Measurements from ENCODE around the gene ATXN1.

The ATXN1 gene

GRCh38 chr6:16403831-16404230 lies 357.4 kb downstream of the ATXN1 start:
- H3K27ac ChIP-seq: peak overlapping the region; percentile 53 to 71
- no peak for DNase-seq
- H3K4me3 ChIP-seq: no peak overlapping the region
- H3K4me1 ChIP-seq: peaks cover 0 to 83% (median 56%) of the 10 kb centered on the region in 4 donors
- intact Hi-C loops (cut with DNase I; ENCODE audit: low total_unique reads): no loop called here
- H3K9me3 ChIP-seq: no peaks in the 10 kb centered on the region
- H3K36me3 ChIP-seq: no peaks in the 10 kb centered on the region
- TF ChIP-seq CTCF (IDR thresholded peaks at IDR 0.05): no peak
- H3K27me3 ChIP-seq: no peaks in the 10 kb centered on the region

- DNase-seq: no peak
- Histone ChIP-seq H3K4me1 (peaks cover 0 to 96% (median 61%) of the 10 kb centered on the region in 4 donors), H3K27me3 (no peaks in the 10 kb centered on the region), H3K4me3 (no peak overlapping the region), H3K27ac (peak overlapping the region; percentile 53 to 71), H3K36me3 (no peaks in the 10 kb centered on the region), H3K9me3 (no peaks in the 10 kb centered on the region)
- no peak for TF ChIP-seq CTCF (IDR thresholded peaks at IDR 0.05)
- intact Hi-C loops (cut with DNase I; ENCODE audit: low total_unique reads): no loop called here
These were observed 358.7 kb downstream of the ATXN1 start for GRCh38 chr6:16402581-16402900.

GRCh38 chr6:16400248-16400760 lies 361.0 kb downstream of the ATXN1 start:
- no peak for TF ChIP-seq CTCF (IDR thresholded peaks at IDR 0.05)
- DNase-seq: no peak
- Histone ChIP-seq H3K27me3 (no peaks in the 10 kb centered on the region), H3K4me3 (no peak overlapping the region), H3K4me1 (peaks cover 0 to 88% (median 58%) of the 10 kb centered on the region in 4 donors), H3K36me3 (no peaks in the 10 kb centered on the region), H3K27ac (peak overlapping the region; percentile 70 to 71), H3K9me3 (no peaks in the 10 kb centered on the region)
- intact Hi-C loops (cut with DNase I; ENCODE audit: low total_unique reads): no loop called here

- Histone ChIP-seq H3K4me1 (peaks cover 0 to 82% (median 52%) of the 10 kb centered on the region in 4 donors), H3K27me3 (no peaks in the 10 kb centered on the region)
- intact Hi-C loops (cut with DNase I; ENCODE audit: low total_unique reads): no loop called here
These were observed 361.6 kb downstream of the ATXN1 start for GRCh38 chr6:16399695-16400094.

GRCh38 chr6:16399158-16399557 lies 362.1 kb downstream of the ATXN1 start:
- Histone ChIP-seq H3K27me3 (no peaks in the 10 kb centered on the region), H3K36me3 (no peaks in the 10 kb centered on the region), H3K4me3 (peak overlapping the region in 1 of 2 donors; percentile 3), H3K27ac (peak overlapping the region; percentile 25 to 71), H3K4me1 (peaks cover 0 to 77% (median 47%) of the 10 kb centered on the region in 4 donors), H3K9me3 (no peaks in the 10 kb centered on the region)
- intact Hi-C loops (cut with DNase I; ENCODE audit: low total_unique reads): no loop called here
- TF ChIP-seq CTCF (IDR thresholded peaks at IDR 0.05): no peak
- no peak for DNase-seq

More at GRCh38 chr6:16399695-16400094, 361.6 kb downstream of the ATXN1 start:
- Histone ChIP-seq H3K4me3 (no peak overlapping the region), H3K36me3 (no peaks in the 10 kb centered on the region), H3K9me3 (no peaks in the 10 kb centered on the region), H3K27ac (peak overlapping the region; percentile 25 to 71)
- TF ChIP-seq CTCF (IDR thresholded peaks at IDR 0.05): no peak
- DNase-seq: no peak

- no peaks in the 10 kb centered on the region for H3K36me3 ChIP-seq
- no peaks in the 10 kb centered on the region for H3K9me3 ChIP-seq
- peaks cover 0 to 71% (median 41%) of the 10 kb centered on the region in 4 donors for H3K4me1 ChIP-seq
- H3K27me3 ChIP-seq: no peaks in the 10 kb centered on the region
- intact Hi-C loops (cut with DNase I; ENCODE audit: low total_unique reads): no loop called here
- peak overlapping the region in 1 of 2 donors; percentile 3 for H3K4me3 ChIP-seq
- no peak for TF ChIP-seq CTCF (IDR thresholded peaks at IDR 0.05)
- no peak for DNase-seq
- peak overlapping the region; percentile 25 to 71 for H3K27ac ChIP-seq
These were observed 362.7 kb downstream of the ATXN1 start for GRCh38 chr6:16398587-16398986.

Data from tibial artery (tissue), 4 donors.